Osteoblast (primary cell): ENCODE measurements around the gene IL27RA. TPM values are rescaled to one million over a fixed set of nuclear protein-coding genes. Genes with fewer than 3 reads are reported as not detected.
A peak's percentile ranks its signal among the peaks of the same experiment; 100 is the strongest.
"Not testable (repeated sequence)": the region's sequence is repeated elsewhere in the genome, so short reads cannot be mapped to it uniquely, and the experiment has no call there.

Experiments used
- DNase-seq: peaks from one replicate; pipeline ENCODE4 v3.0.0; 2011; ENCODE audit warnings: low spot score, mixed read lengths; ENCODE audit not compliant: insufficient read length; ENCODE audit errors: missing footprints
- H2AFZ ChIP-seq: 2 replicates; pipeline ENCODE4 v1.6.0; 2011; ENCODE audit warnings: mild to moderate bottlenecking, low read length
- H3K27ac ChIP-seq: 2 replicates; pipeline ENCODE4 v1.5.1; 2011; ENCODE audit warnings: mild to moderate bottlenecking, low read depth, low read length, moderate library complexity
- H3K27me3 ChIP-seq: 2 replicates; pipeline ENCODE4 v1.6.0; 2012; ENCODE audit warnings: mild to moderate bottlenecking, control low read depth, inconsistent platforms, low read length, moderate library complexity; ENCODE audit not compliant: insufficient read depth
- H3K36me3 ChIP-seq: 2 replicates; pipeline ENCODE4 v1.5.1; 2011; ENCODE audit warnings: mild to moderate bottlenecking, low read length, control low read depth, moderate library complexity; ENCODE audit not compliant: insufficient read depth
- H3K4me1 ChIP-seq: 2 replicates; pipeline ENCODE4 v1.5.1; 2011; ENCODE audit warnings: mild to moderate bottlenecking, low read length, control low read depth, moderate library complexity; ENCODE audit not compliant: insufficient read depth
- H3K4me2 ChIP-seq: 2 replicates; pipeline ENCODE4 v1.6.0; 2011; ENCODE audit warnings: mild to moderate bottlenecking, low read length; ENCODE audit not compliant: insufficient read depth
- H3K4me3 ChIP-seq: fragments of 200-600 bp; sonication (generic); 3 replicates; pipeline ENCODE4 v1.5.1; 2012; ENCODE audit warnings: mild to moderate bottlenecking, low read length, inconsistent platforms; ENCODE audit not compliant: insufficient read depth
- H3K79me2 ChIP-seq: 2 replicates; pipeline ENCODE4 v1.6.0; 2012; ENCODE audit warnings: mild to moderate bottlenecking, low read length, control low read depth, inconsistent platforms; ENCODE audit not compliant: insufficient read depth
- H3K9me3 ChIP-seq: 2 replicates; pipeline ENCODE4 v1.5.1; 2011; ENCODE audit warnings: low read depth, low read length, control low read depth
- H4K20me1 ChIP-seq: 2 replicates; pipeline ENCODE4 v1.6.0; 2012; ENCODE audit warnings: mild to moderate bottlenecking, low read length, control low read depth; ENCODE audit not compliant: insufficient read depth
- CTCF ChIP-seq: IDR thresholded peaks from 2 replicates; pipeline ENCODE4 v1.5.1; 2011; ENCODE audit warnings: mild to moderate bottlenecking, low read depth, low read length, moderate library complexity; ENCODE audit errors: extremely low read depth
- total RNA-seq: library from RNA; depleted of rRNA; stranded (reverse); fragments of >200 nt; gene quantifications from 2 replicates; pipeline ENCODE4 v1.2.3, GENCODE V29; 2012

The IL27RA gene
- total RNA-seq, 1 donor: 1.1 TPM

- Histone ChIP-seq H3K36me3 (no peaks in the 10 kb centered on the region), H3K27me3 (peaks cover 3% of the 10 kb centered on the region), H3K79me2 (no peaks in the 10 kb centered on the region), H3K27ac (no peak overlapping the region), H3K4me1 (peaks cover 4% of the 10 kb centered on the region), H4K20me1 (no peaks in the 10 kb centered on the region), H2AFZ (no peak overlapping the region), H3K4me3 (no peak overlapping the region), H3K9me3 (no peaks in the 10 kb centered on the region), H3K4me2 (no peak overlapping the region)
- no peak for DNase-seq
- TF ChIP-seq CTCF: no peak
These were observed 4.1 kb downstream of the IL27RA start for GRCh38 chr19:14035706-14036105.

- Histone ChIP-seq H3K4me2 (no peak overlapping the region), H3K9me3 (no peaks in the 10 kb centered on the region), H2AFZ (no peak overlapping the region), H3K27me3 (no peaks in the 10 kb centered on the region), H3K4me3 (no peak overlapping the region), H3K36me3 (no peaks in the 10 kb centered on the region), H4K20me1 (no peaks in the 10 kb centered on the region), H3K27ac (no peak overlapping the region), H3K4me1 (peaks cover 3% of the 10 kb centered on the region), H3K79me2 (no peaks in the 10 kb centered on the region)
- TF ChIP-seq CTCF: no peak
- DNase-seq: no peak
These were observed 7.6 kb downstream of the IL27RA start for GRCh38 chr19:14039181-14039580.

- Histone ChIP-seq H3K27ac (peak overlapping the region; percentile 33), H3K4me2 (peak overlapping the region; percentile 34), H3K4me3 (peak overlapping the region; percentile 13), H2AFZ (peak overlapping the region; percentile 77)
- not testable (repeated sequence) for H4K20me1 ChIP-seq, H3K4me1 ChIP-seq, H3K36me3 ChIP-seq, H3K9me3 ChIP-seq, H3K79me2 ChIP-seq, H3K27me3 ChIP-seq
- TF ChIP-seq CTCF: peak; percentile 58
- DNase-seq: peak; percentile 92
These were observed 11.4 kb downstream of the IL27RA start for GRCh38 chr19:14042659-14043608.

GRCh38 chr19:14047866-14048265 lies 16.3 kb downstream of the IL27RA start:
- H3K4me3 ChIP-seq, DNase-seq, H3K27me3 ChIP-seq, H3K4me1 ChIP-seq, H3K79me2 ChIP-seq, H3K4me2 ChIP-seq, H3K36me3 ChIP-seq, H2AFZ ChIP-seq, H3K9me3 ChIP-seq, H3K27ac ChIP-seq, H4K20me1 ChIP-seq: not testable (repeated sequence)
